ENCODE measurements around the gene CHST1. TPM values are rescaled to one million over a fixed set of nuclear protein-coding genes. Genes with fewer than 3 reads are reported as not detected.

CHST1 gene
- total RNA-seq, 2 experiments from 2014 or later = not detected

DNA sequence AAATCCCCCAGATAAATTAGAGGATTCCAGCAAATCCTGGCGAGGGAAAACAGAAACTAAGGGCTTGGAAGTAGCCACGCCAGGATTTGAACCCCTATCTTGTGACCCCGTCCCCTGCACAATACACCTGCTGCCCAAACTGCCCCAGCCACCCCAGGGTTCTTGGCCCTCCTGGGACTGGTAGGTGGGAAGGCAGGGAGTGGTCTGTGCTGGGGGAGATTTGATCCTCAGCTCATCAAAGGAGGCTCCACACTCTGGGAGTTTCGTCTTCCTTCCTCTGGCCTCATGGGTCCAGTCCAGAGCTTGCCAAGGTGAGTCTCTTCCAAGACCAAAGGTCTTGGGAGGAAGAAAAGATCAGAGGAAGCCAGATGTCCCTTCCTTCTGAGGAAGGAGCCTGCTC, 4.5 kb upstream of the CHST1 start:
- Histone ChIP-seq H3K27me3 (ENCODE audit: control insufficient read depth in 1 of 2, insufficient read depth in 2 of 2, low read length in 2 of 2) (peaks cover 18 to 27% of the 10 kb centered on the region in 2 experiments), H3K9me3 (ENCODE audit: control insufficient read depth in 1 of 2, insufficient read depth in 1 of 2, low read length in 2 of 2) (peaks cover 0 to 3% of the 10 kb centered on the region in 2 experiments), H3K4me3 (ENCODE audit: low read length) (no peak overlapping the region), H3K36me3 (ENCODE audit: insufficient read depth, low read length) (no peaks in the 10 kb centered on the region), H3K4me1 (ENCODE audit: insufficient read depth, low read length) (no peaks in the 10 kb centered on the region), H3K27ac (ENCODE audit: low read depth in 1 of 2, low read length in 2 of 2) (no peak overlapping the region)
- no peaks in the 10 kb centered on the region for H3K4me1 Mint-ChIP-seq (ENCODE audit: low read depth)
- no peak for DNase-seq
- no peaks in the 10 kb centered on the region for H3K9me3 Mint-ChIP-seq
- no peaks in the 10 kb centered on the region for H3K36me3 Mint-ChIP-seq (ENCODE audit: low read depth)
- ChIA-PET CTCF (no interaction called here), POLR2A (no interaction called here)
- H3K27me3 Mint-ChIP-seq = peaks cover 40% of the 10 kb centered on the region
- TF ChIP-seq, protein P1, sequence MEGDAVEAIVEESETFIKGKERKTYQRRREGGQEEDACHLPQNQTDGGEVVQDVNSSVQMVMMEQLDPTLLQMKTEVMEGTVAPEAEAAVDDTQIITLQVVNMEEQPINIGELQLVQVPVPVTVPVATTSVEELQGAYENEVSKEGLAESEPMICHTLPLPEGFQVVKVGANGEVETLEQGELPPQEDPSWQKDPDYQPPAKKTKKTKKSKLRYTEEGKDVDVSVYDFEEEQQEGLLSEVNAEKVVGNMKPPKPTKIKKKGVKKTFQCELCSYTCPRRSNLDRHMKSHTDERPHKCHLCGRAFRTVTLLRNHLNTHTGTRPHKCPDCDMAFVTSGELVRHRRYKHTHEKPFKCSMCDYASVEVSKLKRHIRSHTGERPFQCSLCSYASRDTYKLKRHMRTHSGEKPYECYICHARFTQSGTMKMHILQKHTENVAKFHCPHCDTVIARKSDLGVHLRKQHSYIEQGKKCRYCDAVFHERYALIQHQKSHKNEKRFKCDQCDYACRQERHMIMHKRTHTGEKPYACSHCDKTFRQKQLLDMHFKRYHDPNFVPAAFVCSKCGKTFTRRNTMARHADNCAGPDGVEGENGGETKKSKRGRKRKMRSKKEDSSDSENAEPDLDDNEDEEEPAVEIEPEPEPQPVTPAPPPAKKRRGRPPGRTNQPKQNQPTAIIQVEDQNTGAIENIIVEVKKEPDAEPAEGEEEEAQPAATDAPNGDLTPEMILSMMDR (IDR thresholded peaks at IDR 0.05) = no peak
- no peak overlapping the region for H3K4me3 Mint-ChIP-seq
- ATAC-seq (ENCODE audit: poor library complexity) = no peak
- intact Hi-C loops (cut with DNase I, micrococcal nuclease) = no loop called here
- H3K27ac Mint-ChIP-seq = no peak overlapping the region

DNA sequence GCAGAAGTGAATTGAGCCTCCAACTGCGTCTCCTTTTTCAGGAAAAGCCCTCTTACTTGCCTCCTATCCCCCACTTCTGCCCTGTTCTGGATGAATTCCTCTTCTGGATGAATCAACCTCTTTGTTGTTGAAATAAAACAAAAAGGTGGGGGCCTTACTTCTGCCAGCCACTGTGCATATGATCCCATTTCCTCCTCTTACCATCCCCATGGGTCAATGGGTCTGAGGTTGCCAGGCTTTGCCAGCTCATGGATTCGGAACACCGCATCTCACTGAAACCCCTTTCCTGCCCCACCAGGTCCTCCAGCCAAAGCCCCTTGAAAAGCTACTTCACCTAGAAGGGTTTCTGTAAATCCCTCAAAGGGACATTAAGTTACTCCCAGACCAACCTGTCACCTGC, 3.7 kb upstream of the CHST1 start:
- Mint-ChIP-seq H3K27me3 (peaks cover 41% of the 10 kb centered on the region), H3K27ac (no peak overlapping the region), H3K4me1 (ENCODE audit: low read depth) (no peaks in the 10 kb centered on the region), H3K36me3 (ENCODE audit: low read depth) (no peaks in the 10 kb centered on the region), H3K9me3 (no peaks in the 10 kb centered on the region), H3K4me3 (no peak overlapping the region)
- Histone ChIP-seq H3K36me3 (ENCODE audit: insufficient read depth, low read length) (no peaks in the 10 kb centered on the region), H3K4me3 (ENCODE audit: low read length) (no peak overlapping the region), H3K27me3 (ENCODE audit: control insufficient read depth in 1 of 2, insufficient read depth in 2 of 2, low read length in 2 of 2) (peaks cover 23 to 33% of the 10 kb centered on the region in 2 experiments), H3K9me3 (ENCODE audit: control insufficient read depth in 1 of 2, insufficient read depth in 1 of 2, low read length in 2 of 2) (peaks cover 0 to 4% of the 10 kb centered on the region in 2 experiments), H3K27ac (ENCODE audit: low read depth in 1 of 2, low read length in 2 of 2) (no peak overlapping the region), H3K4me1 (ENCODE audit: insufficient read depth, low read length) (peaks cover 7% of the 10 kb centered on the region)
- intact Hi-C loops (cut with DNase I, micrococcal nuclease) = no loop called here
- POLR2A ChIA-PET = no interaction called here
- CTCF ChIA-PET = no interaction called here
- TF ChIP-seq, protein P1 (IDR thresholded peaks at IDR 0.05) = no peak
- DNase-seq = no peak
- ATAC-seq (ENCODE audit: poor library complexity) = no peak

DNA sequence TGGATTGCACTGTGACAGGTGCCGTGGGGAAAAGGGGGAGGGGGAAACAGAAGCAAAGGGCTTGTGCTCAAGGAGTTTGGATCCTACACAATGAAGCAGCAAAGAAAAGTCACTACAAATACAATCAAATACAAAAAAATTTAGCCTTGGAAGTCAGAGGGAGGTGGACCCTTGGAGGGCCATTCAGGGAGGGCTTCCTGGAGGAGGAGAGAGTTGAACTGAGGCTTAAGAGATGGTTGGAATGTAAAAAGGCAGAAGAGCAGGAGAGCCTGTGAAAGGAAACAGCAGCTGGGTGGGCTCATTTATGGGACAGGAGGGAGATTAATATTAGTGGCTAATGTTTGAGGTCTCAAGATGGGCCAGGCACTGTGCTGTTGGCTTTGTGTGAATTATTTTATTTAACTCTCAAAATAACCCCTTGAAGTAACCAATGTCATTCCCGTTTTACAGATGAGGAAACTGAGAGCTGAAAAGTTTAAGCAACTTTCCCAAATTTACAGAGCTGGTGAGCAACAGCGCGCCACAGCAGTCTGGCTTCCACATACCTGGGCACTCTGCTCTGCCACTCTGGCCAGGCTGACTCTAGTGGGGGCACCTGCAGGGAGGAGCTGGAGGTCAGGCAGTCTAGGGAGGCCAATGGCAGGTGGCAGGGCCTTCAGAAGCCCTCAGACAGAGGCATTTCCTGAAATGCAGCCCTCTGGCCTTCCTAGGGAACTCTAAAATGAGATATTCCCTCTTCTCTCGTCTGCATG, 2.7 kb upstream of the CHST1 start:
- H3K27ac ChIP-seq (ENCODE audit: low read depth in 1 of 2, low read length in 2 of 2) = no peak overlapping the region
- H3K4me1 Mint-ChIP-seq (ENCODE audit: low read depth) = no peaks in the 10 kb centered on the region
- no peak overlapping the region for H3K4me3 Mint-ChIP-seq
- ChIA-PET POLR2A (no interaction called here), CTCF (no interaction called here)
- peaks cover 33 to 44% of the 10 kb centered on the region in 2 experiments for H3K27me3 ChIP-seq (ENCODE audit: control insufficient read depth in 1 of 2, insufficient read depth in 2 of 2, low read length in 2 of 2)
- no peak for DNase-seq
- intact Hi-C loops (cut with DNase I, micrococcal nuclease) = no loop called here
- no peaks in the 10 kb centered on the region for H3K36me3 Mint-ChIP-seq (ENCODE audit: low read depth)
- no peaks in the 10 kb centered on the region for H3K9me3 Mint-ChIP-seq
- no peak overlapping the region for H3K4me3 ChIP-seq (ENCODE audit: low read length)
- peaks cover 51% of the 10 kb centered on the region for H3K27me3 Mint-ChIP-seq
- ATAC-seq (ENCODE audit: poor library complexity) = no peak
- no peaks in the 10 kb centered on the region for H3K36me3 ChIP-seq (ENCODE audit: insufficient read depth, low read length)
- H3K4me1 ChIP-seq (ENCODE audit: insufficient read depth, low read length) = peaks cover 10% of the 10 kb centered on the region
- no peak overlapping the region for H3K27ac Mint-ChIP-seq
- H3K9me3 ChIP-seq (ENCODE audit: control insufficient read depth in 1 of 2, insufficient read depth in 1 of 2, low read length in 2 of 2) = peaks cover 0 to 5% of the 10 kb centered on the region in 2 experiments
- TF ChIP-seq, protein P1 (IDR thresholded peaks at IDR 0.05) = no peak

Data from CD4-positive, alpha-beta T cell (primary cell).